GM19023 (cell line): ENCODE measurements around the gene CRPPA.

ENCODE experiments used
- ATAC-seq: cut with Tn5 transposase; IDR thresholded peaks from one replicate; pipeline ENCODE4 v1.9.1; 2021; ENCODE audit warnings: mild to moderate bottlenecking, moderate library complexity; ENCODE audit not compliant: unreplicated experiment

The CRPPA gene

DNA sequence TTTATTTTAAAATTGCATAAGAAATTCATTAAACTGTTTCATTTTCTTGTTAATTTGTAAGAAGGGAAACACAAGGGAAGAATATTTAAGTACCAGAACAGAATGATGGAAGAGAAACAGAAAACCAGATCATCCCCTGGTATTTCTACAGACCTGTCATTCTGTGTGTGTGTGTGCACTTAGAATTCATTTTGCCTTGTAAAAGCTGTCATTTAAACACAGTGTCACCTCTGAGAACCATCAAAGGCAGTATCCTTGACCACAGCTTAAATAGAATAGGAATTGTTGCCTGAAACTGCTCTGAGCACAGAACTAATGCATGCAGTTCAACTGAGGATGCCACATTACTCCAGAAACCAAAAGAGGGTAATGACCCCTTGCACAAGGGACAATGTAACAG is 6.8 kb upstream of the CRPPA start:
- no peak for ATAC-seq

DNA sequence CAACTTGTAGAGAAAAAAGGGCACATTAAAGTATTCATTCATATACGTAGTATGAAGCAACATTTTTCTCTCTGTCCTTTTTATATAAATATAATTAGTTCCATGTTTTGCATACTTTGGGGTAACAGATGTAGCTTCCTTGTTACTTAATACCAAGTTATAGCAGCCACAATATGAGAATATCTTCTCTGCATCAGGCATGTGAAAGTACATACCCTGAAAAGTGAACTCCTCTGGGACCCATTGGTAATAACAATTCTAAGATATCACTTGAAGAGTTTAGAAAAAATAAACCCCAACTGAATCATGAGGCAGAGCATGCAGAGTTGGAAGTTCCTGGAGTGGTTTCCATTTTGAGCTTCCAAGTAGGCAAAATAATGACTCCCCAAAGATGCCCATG is 2.4 kb upstream of the CRPPA start:
- no peak for ATAC-seq

DNA sequence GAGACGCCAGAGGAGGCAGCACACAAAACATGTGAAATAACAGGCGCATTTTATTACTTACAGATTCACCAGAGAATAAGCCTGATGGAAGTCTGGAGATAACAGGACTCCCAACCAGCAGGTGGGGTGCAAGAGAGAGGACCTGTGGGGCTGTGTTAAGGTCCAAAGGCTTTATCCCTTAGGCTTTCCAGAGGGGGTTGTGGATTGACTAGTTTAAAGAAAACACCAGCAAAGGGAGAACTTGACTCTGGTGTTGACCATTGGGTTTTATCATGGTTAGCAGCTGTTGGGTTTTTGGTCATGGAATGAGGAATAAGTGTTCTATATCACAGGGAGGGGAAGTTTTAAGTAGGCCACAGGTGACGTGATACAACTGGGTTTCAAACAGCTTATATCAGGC is 1.6 kb upstream of the CRPPA start:
- no peak for ATAC-seq

- ATAC-seq, result no peak
Measured at GRCh38 chr7:16422103-16422435, 731 bp upstream of the CRPPA start.

- peak; percentile 89 for ATAC-seq
Measured at GRCh38 chr7:16420649-16421332, 547 bp downstream of the CRPPA start.

DNA sequence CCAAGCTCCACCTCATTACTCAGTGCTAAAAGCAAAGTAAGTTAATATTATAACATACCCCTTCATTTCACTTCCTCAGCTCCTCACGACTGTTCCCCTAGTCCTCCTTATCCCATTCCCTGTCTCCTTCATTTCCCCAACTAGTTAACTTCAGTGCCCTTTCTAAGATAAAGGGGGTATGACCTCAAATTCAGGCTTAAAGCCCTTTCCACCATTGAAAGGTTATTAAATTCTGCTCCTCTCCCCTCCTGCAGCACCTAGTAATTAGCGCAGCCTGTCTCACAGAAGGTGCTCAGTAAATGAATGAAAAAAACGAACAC is 1.0 kb downstream of the CRPPA start:
- ATAC-seq, result no peak

- no peak for ATAC-seq
Measured at GRCh38 chr7:16419859-16420258, 1.5 kb downstream of the CRPPA start.

GRCh38 chr7:16419126-16419525 is 2.2 kb downstream of the CRPPA start:
- ATAC-seq, result no peak

- no peak for ATAC-seq
Measured at GRCh38 chr7:16417906-16418305, 3.4 kb downstream of the CRPPA start.

DNA sequence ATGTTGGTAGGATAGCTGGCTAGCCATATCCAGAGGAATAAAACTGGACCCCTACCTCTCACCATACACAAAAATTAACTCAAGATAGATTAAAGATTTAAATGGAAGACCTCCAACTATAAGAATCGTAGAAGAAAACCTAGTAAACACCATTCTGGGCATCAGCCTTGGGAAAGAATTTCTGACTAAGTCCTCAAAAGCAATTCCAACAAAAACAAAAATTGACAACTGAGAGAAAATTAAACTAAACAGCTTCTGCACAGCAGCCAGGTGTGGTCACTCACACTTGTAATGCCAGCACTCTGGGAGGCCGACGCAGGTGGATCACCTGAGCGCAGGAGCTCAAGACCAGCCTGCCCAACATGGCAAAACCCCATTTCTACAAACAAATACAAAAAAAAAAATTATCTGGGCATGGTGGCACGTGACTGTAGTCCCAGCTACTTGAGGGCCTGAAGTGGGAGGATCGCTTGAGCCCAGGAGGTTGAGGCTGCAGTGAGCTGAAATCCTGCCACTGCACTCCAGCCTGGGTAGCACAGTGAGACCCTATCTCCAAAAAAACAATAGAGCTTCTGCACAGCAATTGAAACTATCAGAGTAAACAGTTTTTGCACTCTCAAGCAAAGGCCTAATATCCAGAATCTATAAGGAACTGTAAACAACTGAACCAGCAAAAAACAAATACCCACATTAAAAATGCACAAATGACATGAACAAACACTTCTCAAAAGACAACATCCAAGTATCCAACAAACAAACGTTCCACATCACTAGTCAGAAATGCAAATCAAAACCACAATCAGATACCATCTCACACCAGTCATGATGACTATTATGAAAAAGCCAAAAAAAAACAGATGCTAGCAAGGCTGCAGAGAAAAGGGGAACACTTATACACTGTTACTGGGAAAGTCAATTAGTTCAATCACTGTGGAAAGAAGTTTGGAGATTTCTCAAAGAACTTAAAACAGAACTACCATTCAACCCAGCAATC is 4.8 kb downstream of the CRPPA start:
- no peak for ATAC-seq

DNA sequence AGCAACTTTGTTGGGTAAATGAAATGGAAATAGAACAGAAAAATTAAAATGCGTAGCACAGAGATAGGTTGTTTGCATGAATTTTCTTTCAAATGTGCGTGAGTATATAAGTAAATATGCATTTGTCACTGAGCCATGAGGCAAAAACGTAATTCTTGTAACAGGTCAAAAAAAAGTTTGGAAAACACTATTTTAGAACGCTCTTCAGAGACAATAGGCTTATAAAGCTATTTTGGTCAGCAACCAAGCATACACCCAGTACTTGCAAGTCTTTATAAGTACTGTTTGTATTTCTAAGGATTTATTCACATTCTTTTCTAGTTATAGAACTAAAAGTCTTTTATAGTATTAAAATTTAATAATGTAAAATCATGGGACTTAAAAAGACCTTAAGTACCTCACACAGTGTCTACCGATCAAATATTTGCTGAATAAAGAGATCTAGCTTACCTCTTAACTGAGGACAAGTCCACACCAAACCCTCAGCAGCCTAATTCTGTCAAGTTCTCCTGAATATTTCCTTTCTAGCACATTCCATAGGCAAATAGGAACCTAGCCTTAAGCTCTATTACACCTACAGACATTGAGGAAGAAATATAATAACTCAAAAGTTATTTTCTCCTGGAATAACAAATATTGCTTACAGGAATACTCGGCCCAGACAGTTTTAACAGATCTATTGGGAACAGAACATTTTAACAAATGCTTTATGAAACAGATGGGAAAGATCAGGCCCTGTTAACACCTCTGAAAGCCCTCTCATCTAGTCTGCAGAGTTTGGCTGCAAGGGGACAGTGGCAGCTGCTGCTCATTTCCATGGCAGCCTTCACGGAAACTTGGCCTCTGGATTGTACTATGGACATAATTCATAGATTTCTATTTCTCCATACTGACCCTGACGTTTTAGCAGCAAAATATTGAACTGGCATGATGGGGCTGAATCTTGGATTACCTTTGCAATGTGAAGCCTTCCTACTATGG is 8.8 kb downstream of the CRPPA start:
- ATAC-seq, result no peak

DNA sequence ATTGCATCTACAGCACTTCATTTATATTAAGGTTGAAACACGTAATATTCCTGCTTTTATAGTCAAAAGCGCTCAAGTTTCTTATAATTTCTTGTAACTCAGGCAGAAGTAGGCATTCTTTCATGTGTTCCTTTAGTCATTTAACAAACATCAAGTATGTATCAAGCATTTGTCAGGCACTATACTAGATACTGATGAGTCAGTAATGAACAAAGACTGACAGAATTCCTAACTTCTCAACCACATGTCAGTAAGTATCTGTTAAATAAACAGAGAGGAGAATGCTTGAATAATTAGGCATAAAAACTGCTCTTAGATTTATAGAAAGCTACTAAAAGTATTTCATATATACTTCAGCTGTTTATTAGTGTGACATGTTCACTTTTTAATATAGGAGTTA is 9.9 kb downstream of the CRPPA start:
- ATAC-seq, result no peak

GRCh38 chr7:16409777-16410176 is 11.6 kb downstream of the CRPPA start:
- no peak for ATAC-seq

GRCh38 chr7:16404636-16405035 is 16.7 kb downstream of the CRPPA start:
- no peak for ATAC-seq

- ATAC-seq, result no peak
Measured at GRCh38 chr7:16403475-16403874, 17.9 kb downstream of the CRPPA start.

DNA sequence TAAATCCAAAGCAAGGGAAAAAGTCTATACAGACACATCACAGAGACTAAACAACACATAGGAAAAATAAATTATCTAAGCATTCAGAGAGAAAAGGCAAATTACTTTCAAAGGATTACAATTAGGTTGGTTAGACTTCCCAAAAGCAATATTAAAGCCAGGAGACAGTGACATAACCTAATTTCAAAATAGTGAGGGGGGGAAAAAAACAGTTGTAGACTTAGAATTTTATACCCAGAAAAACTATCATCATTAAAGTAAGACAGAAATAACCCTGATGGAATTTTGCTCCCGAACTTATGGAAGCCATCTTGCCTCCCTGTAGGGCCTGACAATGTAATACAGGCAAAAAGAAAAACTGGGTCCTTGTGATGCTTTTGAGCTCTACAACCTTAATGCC is 18.4 kb downstream of the CRPPA start:
- no peak for ATAC-seq

DNA sequence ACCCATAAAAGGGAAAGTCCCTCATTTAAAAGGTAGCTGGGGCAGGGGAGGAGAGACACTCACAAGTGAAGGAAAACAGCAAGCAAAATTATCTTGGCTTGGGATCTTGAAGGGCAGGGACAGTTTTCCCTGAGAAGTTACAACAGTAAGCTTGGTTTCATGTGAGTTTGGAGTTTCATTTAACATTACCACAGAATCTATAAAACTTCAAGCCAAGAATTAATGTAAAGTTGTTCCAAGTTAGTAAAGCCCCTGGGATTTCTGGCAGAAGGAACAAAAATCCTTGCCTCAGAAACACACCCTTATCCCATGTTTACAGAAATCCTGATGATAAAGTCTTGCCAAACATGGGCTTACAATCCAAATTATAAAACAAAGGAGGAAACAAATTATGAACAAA is 19.2 kb downstream of the CRPPA start:
- ATAC-seq, result no peak

DNA sequence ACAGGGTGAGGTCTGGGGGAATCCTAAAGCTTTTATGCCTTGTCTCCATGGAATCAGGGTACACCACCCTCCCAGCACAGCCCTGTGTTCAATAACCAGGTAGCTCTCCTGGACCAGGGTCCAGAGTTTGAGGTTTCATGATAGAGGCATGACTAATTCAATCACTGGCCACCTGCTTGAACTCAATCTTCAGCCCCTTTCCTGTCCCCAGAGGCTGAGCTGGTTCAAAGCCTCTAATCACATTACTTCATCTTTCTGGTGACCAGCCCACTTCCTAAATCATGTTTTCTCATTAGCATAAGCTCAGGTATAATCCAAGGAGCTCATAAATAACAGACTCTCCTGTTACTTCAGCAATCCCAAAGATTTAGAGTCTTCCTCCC is 20.5 kb downstream of the CRPPA start:
- no peak for ATAC-seq

- no peak for ATAC-seq
Measured at GRCh38 chr7:16399916-16400892, 21.1 kb downstream of the CRPPA start.

- ATAC-seq, result no peak
Measured at GRCh38 chr7:16399265-16399831, 22.0 kb downstream of the CRPPA start.
